Stimulated activated CD8-positive, alpha-beta memory T cell treated with anti-CD3 and anti-CD28 coated beads, Interleukin-12 subunit alpha, Interleukin-12 subunit beta, amount 100 ng/mL, for 1 hour (primary cell): Measurements from ENCODE around the gene COMMD3.
"Not testable (repeated sequence)": the region's sequence is repeated elsewhere in the genome, so short reads cannot be mapped to it uniquely, and the experiment has no call there.

ENCODE experiments used
- DNase-seq: peaks from one replicate; pipeline ENCODE4 v3.0.0-alpha.2; 2020; ENCODE audit warnings: low read depth

Gene COMMD3

GRCh38 chr10:22338931-22339330 is 22.7 kb downstream of the COMMD3 start:
- no peak for DNase-seq

- no peak for DNase-seq
Observed at GRCh38 chr10:22339761-22340328, 23.7 kb downstream of the COMMD3 start.

DNA sequence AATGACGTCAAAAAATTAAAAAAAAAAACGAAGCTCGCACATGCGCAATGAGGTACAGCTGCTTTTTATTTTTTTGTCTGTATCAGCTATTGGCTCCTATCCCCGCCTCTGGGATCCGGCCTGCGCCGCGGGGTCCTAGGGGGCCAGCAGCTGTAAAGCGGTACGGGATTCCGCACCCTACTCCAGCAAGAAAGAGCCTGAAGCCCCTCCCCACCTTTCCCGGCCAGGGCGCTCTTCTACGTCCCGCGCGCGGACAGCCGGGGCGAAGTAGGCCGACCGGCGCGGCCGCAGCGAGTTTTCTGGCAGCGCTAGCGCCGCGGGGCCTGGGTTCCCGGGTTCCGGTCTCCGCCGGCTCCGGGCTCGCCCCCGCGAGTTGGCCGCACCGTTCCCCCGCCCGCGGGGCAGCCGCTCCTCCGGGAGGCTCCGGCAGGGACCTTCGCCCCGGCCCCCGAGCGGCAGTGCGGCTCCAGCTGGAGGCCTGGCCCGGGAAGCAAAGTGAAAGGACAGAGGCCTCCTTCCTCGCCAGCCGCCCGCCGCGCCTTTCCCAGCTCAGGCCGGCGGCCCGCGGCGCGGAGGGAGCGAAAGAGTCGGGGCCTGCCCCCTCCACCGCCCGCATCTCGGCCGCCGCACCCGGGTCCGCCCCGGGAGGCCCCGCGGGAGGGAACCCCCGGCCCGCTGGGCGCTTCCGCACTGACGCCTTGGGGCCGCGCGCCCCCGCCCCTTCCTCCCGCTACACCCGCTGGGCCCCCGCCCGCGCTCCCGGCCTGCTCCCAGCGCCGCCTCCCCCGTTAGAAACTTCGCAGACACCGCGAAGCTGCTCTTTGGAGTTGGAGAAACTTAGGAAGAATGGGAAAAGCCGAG is 24.4 kb downstream of the COMMD3 start:
- no peak for DNase-seq

- no peak for DNase-seq
Observed at GRCh38 chr10:22341190-22341925, 25.2 kb downstream of the COMMD3 start.

DNA sequence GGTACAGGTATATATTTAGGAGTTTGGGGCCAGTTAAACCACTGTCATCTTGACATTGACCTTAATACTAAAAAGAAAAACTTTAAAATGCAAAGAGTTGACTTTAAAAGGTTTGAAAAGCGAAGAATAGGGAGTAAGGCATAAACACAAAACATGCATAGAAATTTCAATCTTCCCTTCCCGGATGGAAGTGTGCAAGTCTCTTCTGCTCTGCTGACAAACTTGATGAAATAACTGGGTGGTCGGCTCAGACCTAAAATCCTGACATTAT is 25.7 kb downstream of the COMMD3 start:
- DNase-seq, result no peak

DNA sequence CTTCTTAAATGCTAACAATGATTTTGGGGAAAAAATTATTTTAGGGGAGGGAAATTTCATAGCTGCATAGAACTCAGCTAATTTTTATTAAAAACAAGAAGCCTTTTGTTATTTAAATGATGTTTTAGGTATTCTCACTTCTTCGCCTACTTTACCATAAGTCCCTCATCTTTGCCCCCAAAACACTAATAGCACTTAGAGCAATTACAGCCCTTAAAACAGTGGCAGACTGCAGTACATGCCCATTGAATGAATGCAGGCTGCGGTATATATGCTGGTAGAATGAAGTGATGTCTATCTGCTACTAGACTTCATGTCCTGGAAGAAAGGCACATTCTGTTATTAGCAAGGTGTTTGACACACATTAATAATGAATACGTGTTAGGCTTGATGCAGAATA is 26.2 kb downstream of the COMMD3 start:
- DNase-seq, result no peak

- DNase-seq, result no peak
Observed at GRCh38 chr10:22343731-22344130, 27.5 kb downstream of the COMMD3 start.

DNA sequence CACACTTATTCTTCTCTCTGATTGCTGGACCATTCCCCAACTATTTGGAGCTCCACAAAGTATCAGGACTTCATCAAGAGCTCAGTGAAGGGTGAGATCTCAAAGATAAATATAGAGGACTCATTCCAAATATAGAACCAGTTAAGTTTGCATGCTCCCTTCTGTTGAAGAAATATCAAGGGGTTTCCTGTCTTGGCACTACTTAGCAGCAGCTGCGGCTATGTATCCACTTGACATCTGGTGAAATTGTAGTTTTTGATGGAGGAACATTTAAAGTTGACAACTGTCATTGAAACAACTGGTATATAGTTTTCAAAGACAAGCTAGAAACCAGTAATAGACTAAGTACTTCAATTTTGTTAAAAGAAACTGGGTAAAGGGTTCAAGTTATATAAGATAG is 28.1 kb downstream of the COMMD3 start:
- no peak for DNase-seq

DNA sequence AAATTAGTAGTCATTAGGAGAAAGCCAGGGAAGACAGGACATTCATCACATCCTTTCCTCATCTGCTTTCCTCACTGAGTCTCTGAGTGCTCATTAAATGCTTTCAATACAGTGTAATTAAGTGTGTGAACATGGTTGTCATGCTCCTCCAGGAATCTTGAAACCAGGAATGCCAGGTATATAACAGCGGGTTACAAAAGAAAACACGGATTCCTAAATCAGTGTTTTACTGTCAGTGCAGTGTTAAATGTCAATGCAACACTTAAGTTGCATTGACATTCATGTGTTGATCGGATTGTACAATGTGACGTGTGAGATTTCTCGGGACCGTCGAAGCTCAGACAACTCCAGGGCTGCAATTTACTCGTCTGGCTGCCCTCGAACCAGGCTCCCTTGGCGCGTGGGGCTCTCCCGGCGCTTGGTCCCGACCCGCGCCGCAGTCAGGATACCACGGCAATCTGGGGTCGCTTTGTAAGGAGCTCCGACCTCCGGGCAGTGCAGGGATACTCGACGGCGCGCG is 28.7 kb downstream of the COMMD3 start:
- DNase-seq, result no peak

- DNase-seq, result no peak
Observed at GRCh38 chr10:22345301-22346095, 29.3 kb downstream of the COMMD3 start, which contains the start of gene SPAG6. TSS of gene SPAG6 (plus strand) at chr10:22345496. CDS start at chr10:22345612, 116 bp downstream.

- DNase-seq, result no peak
Observed at GRCh38 chr10:22346096-22346661, 30.0 kb downstream of the COMMD3 start.

GRCh38 chr10:22349755-22350154 is 33.6 kb downstream of the COMMD3 start:
- DNase-seq, result no peak

DNA sequence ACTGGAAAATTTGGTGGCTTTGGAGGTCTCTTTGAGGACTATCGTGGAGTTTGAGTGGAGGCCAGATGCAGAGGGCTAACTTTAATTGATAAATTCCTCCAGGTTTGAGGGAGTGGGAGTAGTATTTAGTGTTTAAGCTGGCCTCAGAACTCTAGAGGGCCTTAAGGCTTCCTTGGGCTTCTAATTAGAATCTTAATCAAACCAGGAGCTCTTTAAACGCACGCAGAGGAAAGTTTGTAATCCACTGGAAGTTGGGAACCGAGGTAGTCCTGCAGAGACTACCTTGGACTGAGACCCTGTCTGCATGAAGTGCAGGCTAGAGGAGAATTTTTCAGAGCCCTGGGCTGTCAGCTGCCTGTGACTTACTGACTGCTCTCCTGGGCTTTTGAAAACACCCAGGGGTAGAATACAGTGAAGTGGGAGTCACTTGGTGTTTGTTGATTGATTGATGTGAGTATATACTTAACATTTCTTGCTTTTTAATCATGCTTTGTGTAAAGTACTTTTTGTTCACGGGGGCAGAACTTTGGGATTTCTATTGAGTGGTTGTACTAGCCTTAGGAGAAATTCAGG is 35.0 kb downstream of the COMMD3 start:
- no peak for DNase-seq

- no peak for DNase-seq
Observed at GRCh38 chr10:22356324-22356873, 40.2 kb downstream of the COMMD3 start.

- not testable (repeated sequence) for DNase-seq
Observed at GRCh38 chr10:22357770-22358169, 41.6 kb downstream of the COMMD3 start.

DNA sequence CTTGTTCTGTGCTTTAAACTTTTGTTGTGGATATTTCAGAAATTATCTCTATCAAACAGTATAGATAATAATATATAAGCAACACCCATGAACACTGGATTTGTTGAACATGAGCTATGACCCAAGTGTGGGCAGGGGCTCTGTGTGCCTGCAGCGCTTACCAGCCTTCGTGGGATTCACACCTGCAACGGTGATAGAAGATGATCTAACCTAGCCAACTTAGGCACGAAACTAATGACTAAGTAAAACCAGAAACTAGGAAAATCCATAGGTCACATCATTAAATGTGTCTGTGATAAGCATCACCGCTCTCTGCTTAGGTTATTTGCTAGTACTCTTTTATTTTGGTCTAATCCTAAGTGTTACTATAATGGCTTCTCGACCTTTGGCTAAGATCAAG is 47.1 kb downstream of the COMMD3 start:
- no peak for DNase-seq

DNA sequence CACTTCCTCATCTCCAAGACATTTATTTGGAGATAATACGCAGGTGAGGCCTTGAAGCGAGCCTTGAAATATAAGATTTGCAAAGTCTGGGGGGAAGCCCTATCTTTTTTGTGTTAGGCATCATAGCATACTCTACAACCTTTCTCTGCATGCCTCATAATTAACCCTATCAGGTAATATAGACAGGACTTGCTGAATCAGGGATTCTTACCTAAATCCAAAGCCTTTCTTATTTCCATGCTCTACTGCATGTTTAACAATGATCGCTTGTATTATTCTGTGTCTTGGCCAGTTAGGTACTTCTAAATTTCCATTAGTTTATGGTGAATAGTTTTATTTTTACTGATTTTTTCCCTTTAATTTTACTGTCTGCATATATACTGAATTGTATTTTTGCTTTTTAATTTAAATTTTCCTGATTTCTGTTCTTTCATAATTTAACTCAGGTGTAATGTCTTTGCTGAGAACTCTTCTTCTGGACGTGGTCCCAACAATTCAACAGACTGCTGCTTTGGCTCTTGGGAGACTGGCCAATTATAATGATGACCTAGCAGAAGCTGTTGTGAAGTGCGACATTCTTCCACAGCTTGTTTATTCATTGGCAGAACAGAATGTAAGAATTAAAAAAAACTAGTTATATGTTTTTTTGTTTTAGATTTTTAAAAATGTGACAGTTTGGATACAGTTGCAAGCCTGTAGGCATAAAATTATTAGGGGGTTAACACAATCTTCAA is 48.4 kb downstream of the COMMD3 start:
- no peak for DNase-seq

DNA sequence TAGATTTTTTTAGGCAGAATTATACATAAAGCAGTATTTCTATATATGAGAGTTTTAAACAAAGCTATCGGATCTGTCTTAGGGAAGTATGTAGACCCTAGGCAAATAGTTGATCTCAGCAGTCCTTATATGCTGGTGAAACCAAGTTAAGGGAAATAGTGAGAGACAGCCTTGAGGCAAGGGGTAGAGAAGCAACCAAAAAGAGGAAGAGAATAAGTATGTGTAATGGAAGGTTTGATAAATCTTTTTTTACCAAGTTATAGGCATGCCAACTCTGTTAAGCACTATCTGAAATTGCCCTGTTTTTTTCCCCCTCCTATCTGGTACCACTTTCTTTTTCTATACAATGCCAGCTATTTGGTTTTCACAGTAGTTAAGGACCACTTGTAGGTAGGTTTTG is 49.0 kb downstream of the COMMD3 start:
- no peak for DNase-seq

DNA sequence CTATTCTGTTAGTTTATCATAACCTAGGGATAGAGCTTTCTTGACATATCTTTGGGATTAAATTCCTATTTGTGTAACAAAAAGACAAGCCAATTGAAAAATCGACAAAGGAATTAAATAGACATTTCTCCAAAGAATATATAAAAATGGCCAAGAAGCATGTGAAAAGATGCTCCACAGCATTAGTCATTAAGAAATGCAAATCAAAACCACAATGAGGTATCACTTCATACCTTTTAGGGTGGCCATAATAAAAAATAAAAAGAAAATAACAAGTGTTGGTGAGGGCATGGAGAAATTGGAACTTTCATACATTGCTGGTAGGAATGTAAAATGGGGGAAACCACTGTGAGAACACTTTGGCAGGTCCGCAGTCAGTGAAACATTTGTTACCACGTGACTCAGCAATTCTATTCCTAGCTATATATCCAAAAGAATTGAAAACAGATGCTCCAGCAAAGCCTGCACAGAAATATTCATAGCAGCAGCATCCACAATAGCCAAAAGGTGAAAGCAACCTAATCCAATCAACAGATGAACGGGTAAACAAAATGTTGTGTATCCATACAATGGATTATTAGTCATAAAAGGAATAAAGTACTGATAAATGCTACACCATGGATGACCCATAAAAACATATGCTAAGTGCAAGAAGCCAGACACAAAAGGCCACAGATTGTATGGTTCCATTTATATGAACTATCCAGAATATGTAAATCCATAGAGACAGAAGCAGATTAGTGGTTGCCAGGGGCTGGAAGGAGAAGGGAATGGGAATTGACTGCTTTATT is 49.7 kb downstream of the COMMD3 start:
- no peak for DNase-seq

DNA sequence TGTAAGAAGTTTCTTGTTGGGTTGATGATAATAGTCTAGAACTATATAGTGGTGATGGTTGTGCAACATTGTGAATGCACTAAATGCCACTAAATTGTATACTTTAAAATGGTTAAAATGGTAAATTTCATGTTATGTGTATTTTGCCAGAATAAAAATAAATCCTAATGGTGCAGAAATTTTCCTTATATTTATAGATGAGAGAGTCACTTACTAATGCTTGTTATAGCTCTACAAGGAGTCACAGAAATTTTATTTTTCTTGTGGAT is 50.2 kb downstream of the COMMD3 start:
- DNase-seq, result no peak
